GM19324 (cell line): Measurements from ENCODE around the gene CCNH.

ENCODE experiments used
- ATAC-seq: cut with Tn5 transposase; IDR thresholded peaks from one replicate; pipeline ENCODE4 v1.9.1; 2021; ENCODE audit warnings: mild to moderate bottlenecking, moderate library complexity; ENCODE audit not compliant: unreplicated experiment, low FRiP score

CCNH gene

GRCh38 chr5:87404359-87404758, 8.4 kb downstream of the CCNH start:
- ATAC-seq = no peak

GRCh38 chr5:87403899-87404298, 8.8 kb downstream of the CCNH start:
- no peak for ATAC-seq

- ATAC-seq = no peak
These were observed 9.3 kb downstream of the CCNH start for GRCh38 chr5:87403409-87403808.

- no peak for ATAC-seq
These were observed 11.1 kb downstream of the CCNH start for GRCh38 chr5:87401626-87402025.

GRCh38 chr5:87400305-87400899, 12.3 kb downstream of the CCNH start:
- ATAC-seq = no peak

- ATAC-seq = no peak
These were observed 13.0 kb downstream of the CCNH start for GRCh38 chr5:87399720-87400119.

GRCh38 chr5:87398981-87399614, 13.6 kb downstream of the CCNH start:
- ATAC-seq = no peak

- ATAC-seq = no peak
These were observed 18.1 kb downstream of the CCNH start for GRCh38 chr5:87394411-87395165.

GRCh38 chr5:87393331-87393730, 19.4 kb downstream of the CCNH start:
- no peak for ATAC-seq

GRCh38 chr5:87392801-87393200, 19.9 kb downstream of the CCNH start:
- no peak for ATAC-seq

- ATAC-seq = no peak
These were observed 20.6 kb downstream of the CCNH start for GRCh38 chr5:87392170-87392569.

GRCh38 chr5:87390576-87391199, 22.0 kb downstream of the CCNH start:
- ATAC-seq = no peak

- ATAC-seq = no peak
These were observed 22.7 kb downstream of the CCNH start for GRCh38 chr5:87390075-87390474.

GRCh38 chr5:87389296-87390034, 23.3 kb downstream of the CCNH start:
- ATAC-seq = no peak

GRCh38 chr5:87388129-87388528, 24.6 kb downstream of the CCNH start:
- no peak for ATAC-seq

- ATAC-seq = no peak
These were observed 26.9 kb downstream of the CCNH start for GRCh38 chr5:87385802-87386201.

- no peak for ATAC-seq
These were observed 29.5 kb downstream of the CCNH start for GRCh38 chr5:87383216-87383615.

- no peak for ATAC-seq
These were observed 30.5 kb downstream of the CCNH start for GRCh38 chr5:87382224-87382623.

- no peak for ATAC-seq
These were observed 40.0 kb downstream of the CCNH start for GRCh38 chr5:87372705-87373104.

- ATAC-seq = no peak
These were observed 43.3 kb downstream of the CCNH start for GRCh38 chr5:87369431-87369830.

GRCh38 chr5:87368601-87369000, 44.1 kb downstream of the CCNH start:
- no peak for ATAC-seq
